Measurements from ENCODE around the gene OPCML. TPM values are rescaled to one million over a fixed set of nuclear protein-coding genes. Genes with fewer than 3 reads are reported as not detected.

Gene OPCML
- total and polyA plus RNA-seq, 2 donors (not counting 1 experiment from before 2014, with no cell fraction given): 0.99 to 2.8 TPM

GRCh38 chr11:132772703-132773545, 759.4 kb downstream of the OPCML start:
- no peaks in the 10 kb centered on the region for H3K4me1 ChIP-seq (ENCODE audit: control insufficient read depth, extremely low read depth, insufficient read depth, low read length)
- H3K9ac ChIP-seq (ENCODE audit: insufficient read depth, low read length): no peak overlapping the region
- peak in 1 of 2 donors; percentile 11 for DNase-seq (ENCODE audit: low read depth in 2 of 2)
- H3K27ac ChIP-seq (ENCODE audit: insufficient read depth, low read length): no peak overlapping the region
- no peaks in the 10 kb centered on the region for H3K36me3 ChIP-seq (ENCODE audit: control insufficient read depth, insufficient read depth, low read length)
- no peak for TF ChIP-seq EZH2 (IDR thresholded peaks at IDR 0.05; ENCODE audit: low read length, missing control alignments)
- no peak overlapping the region for H2AFZ ChIP-seq (ENCODE audit: low read length)
- no peak overlapping the region for H3K4me2 ChIP-seq (ENCODE audit: extremely low read depth, insufficient read depth, low read length)
- H3K79me2 ChIP-seq (ENCODE audit: control insufficient read depth, insufficient read depth, low read length): no peaks in the 10 kb centered on the region
- H3K4me3 ChIP-seq (replicated peaks in 1 of 4; ENCODE audit: control extremely low read depth in 1 of 4, insufficient read depth in 1 of 4, low read depth in 3 of 4, low read length in 4 of 4): no peak overlapping the region
- no peaks in the 10 kb centered on the region for H4K20me1 ChIP-seq (ENCODE audit: control insufficient read depth, extremely low read depth, insufficient read depth, low read length)
- H3K9me3 ChIP-seq (ENCODE audit: control insufficient read depth, insufficient read depth, low read depth, low read length): no peaks in the 10 kb centered on the region
- H3K27me3 ChIP-seq (ENCODE audit: control insufficient read depth, insufficient read depth, low read length): no peaks in the 10 kb centered on the region

GRCh38 chr11:132771746-132772145, 760.6 kb downstream of the OPCML start:
- Histone ChIP-seq H4K20me1 (ENCODE audit: control insufficient read depth, extremely low read depth, insufficient read depth, low read length) (no peaks in the 10 kb centered on the region), H2AFZ (ENCODE audit: low read length) (no peak overlapping the region), H3K27me3 (ENCODE audit: control insufficient read depth, insufficient read depth, low read length) (no peaks in the 10 kb centered on the region), H3K79me2 (ENCODE audit: control insufficient read depth, insufficient read depth, low read length) (no peaks in the 10 kb centered on the region), H3K4me3 (replicated peaks in 1 of 4; ENCODE audit: control extremely low read depth in 1 of 4, insufficient read depth in 1 of 4, low read depth in 3 of 4, low read length in 4 of 4) (no peak overlapping the region), H3K27ac (ENCODE audit: insufficient read depth, low read length) (no peak overlapping the region), H3K9ac (ENCODE audit: insufficient read depth, low read length) (no peak overlapping the region), H3K4me1 (ENCODE audit: control insufficient read depth, extremely low read depth, insufficient read depth, low read length) (no peaks in the 10 kb centered on the region), H3K36me3 (ENCODE audit: control insufficient read depth, insufficient read depth, low read length) (no peaks in the 10 kb centered on the region), H3K9me3 (ENCODE audit: control insufficient read depth, insufficient read depth, low read depth, low read length) (no peaks in the 10 kb centered on the region), H3K4me2 (ENCODE audit: extremely low read depth, insufficient read depth, low read length) (no peak overlapping the region)
- no peak for DNase-seq (ENCODE audit: low read depth in 2 of 2)
- TF ChIP-seq CTCF (conservative IDR thresholded peaks at IDR 0.05 in 1 of 2, IDR thresholded peaks at IDR 0.05 in 1 of 2; ENCODE audit: low read depth in 1 of 2, low read length in 2 of 2) (no peak), EZH2 (IDR thresholded peaks at IDR 0.05; ENCODE audit: low read length, missing control alignments) (no peak)

GRCh38 chr11:132770829-132771530, 761.3 kb downstream of the OPCML start:
- Histone ChIP-seq H3K27ac (ENCODE audit: insufficient read depth, low read length) (no peak overlapping the region), H3K9me3 (ENCODE audit: control insufficient read depth, insufficient read depth, low read depth, low read length) (no peaks in the 10 kb centered on the region), H3K27me3 (ENCODE audit: control insufficient read depth, insufficient read depth, low read length) (no peaks in the 10 kb centered on the region), H3K9ac (ENCODE audit: insufficient read depth, low read length) (no peak overlapping the region), H3K4me1 (ENCODE audit: control insufficient read depth, extremely low read depth, insufficient read depth, low read length) (no peaks in the 10 kb centered on the region), H4K20me1 (ENCODE audit: control insufficient read depth, extremely low read depth, insufficient read depth, low read length) (no peaks in the 10 kb centered on the region), H3K36me3 (ENCODE audit: control insufficient read depth, insufficient read depth, low read length) (no peaks in the 10 kb centered on the region), H3K4me3 (replicated peaks in 1 of 4; ENCODE audit: control extremely low read depth in 1 of 4, insufficient read depth in 1 of 4, low read depth in 3 of 4, low read length in 4 of 4) (no peak overlapping the region), H2AFZ (ENCODE audit: low read length) (no peak overlapping the region), H3K79me2 (ENCODE audit: control insufficient read depth, insufficient read depth, low read length) (no peaks in the 10 kb centered on the region), H3K4me2 (ENCODE audit: extremely low read depth, insufficient read depth, low read length) (no peak overlapping the region)
- DNase-seq (ENCODE audit: low read depth in 2 of 2): peak; percentile 5 to 13
- TF ChIP-seq CTCF (conservative IDR thresholded peaks at IDR 0.05 in 1 of 2, IDR thresholded peaks at IDR 0.05 in 1 of 2; ENCODE audit: low read depth in 1 of 2, low read length in 2 of 2): no peak
- TF ChIP-seq EZH2 (IDR thresholded peaks at IDR 0.05; ENCODE audit: low read length, missing control alignments): no peak
